SHP77 treated with DMSO at 0.1 percent for 48 hours (cell line): Measurements from ENCODE around the gene GLYR1.
"Not testable (repeated sequence)": the region's sequence is repeated elsewhere in the genome, so short reads cannot be mapped to it uniquely, and the experiment has no call there.

ENCODE experiments used
- DNase-seq: peaks from one replicate; lab custom pipeline; 2025; lab: John Stamatoyannopoulos, UW

The GLYR1 gene

GRCh38 chr16:4787627-4788482 lies 59.2 kb downstream of the GLYR1 start, which contains the start of gene SEPTIN12:
TSS of gene SEPTIN12 (minus strand) at chr16:4788345. CDS start at chr16:4787645, 700 bp downstream.
- peak; percentile 8 for DNase-seq

GRCh38 chr16:4787068-4787467 lies 60.0 kb downstream of the GLYR1 start:
- DNase-seq, result no peak

GRCh38 chr16:4785758-4786433 lies 61.2 kb downstream of the GLYR1 start:
- DNase-seq, result no peak

GRCh38 chr16:4784444-4784987 lies 62.6 kb downstream of the GLYR1 start:
- DNase-seq, result not testable (repeated sequence)

GRCh38 chr16:4783951-4784336 lies 63.1 kb downstream of the GLYR1 start:
- no peak for DNase-seq

GRCh38 chr16:4783251-4783950 lies 63.7 kb downstream of the GLYR1 start:
- DNase-seq, result no peak

- DNase-seq, result no peak
Observed at GRCh38 chr16:4780235-4780634, 66.9 kb downstream of the GLYR1 start.

- DNase-seq, result no peak
Observed at GRCh38 chr16:4778050-4778392, 69.1 kb downstream of the GLYR1 start.

GRCh38 chr16:4777339-4778049 lies 69.6 kb downstream of the GLYR1 start:
- DNase-seq, result no peak

GRCh38 chr16:4776141-4776705 lies 70.9 kb downstream of the GLYR1 start:
- no peak for DNase-seq

GRCh38 chr16:4775005-4775404 lies 72.1 kb downstream of the GLYR1 start:
- DNase-seq, result no peak

- no peak for DNase-seq
Observed at GRCh38 chr16:4772351-4772750, 74.7 kb downstream of the GLYR1 start.

- no peak for DNase-seq
Observed at GRCh38 chr16:4771646-4772045, 75.4 kb downstream of the GLYR1 start.

GRCh38 chr16:4769306-4769638 lies 77.8 kb downstream of the GLYR1 start:
- no peak for DNase-seq

- peak; percentile 93 for DNase-seq
Observed at GRCh38 chr16:4768549-4769305, 78.4 kb downstream of the GLYR1 start.

- DNase-seq, result no peak
Observed at GRCh38 chr16:4767872-4768548, 79.1 kb downstream of the GLYR1 start.

GRCh38 chr16:4766875-4767628 lies 80.0 kb downstream of the GLYR1 start, which contains the start of gene ZNF500:
TSS of gene ZNF500 (minus strand) at chr16:4767162. CDS start at chr16:4765978, 1,184 bp downstream.
- peak; percentile 94 for DNase-seq

- DNase-seq, result no peak
Observed at GRCh38 chr16:4765511-4766474, 81.3 kb downstream of the GLYR1 start.
